Occipital lobe (tissue), 3 donors: Measurements from ENCODE around the gene CSTPP1. TPM values are rescaled to one million over a fixed set of nuclear protein-coding genes. Genes with fewer than 3 reads are reported as not detected.
"Not testable (repeated sequence)": the region's sequence is repeated elsewhere in the genome, so short reads cannot be mapped to it uniquely, and the experiment has no call there.

Experiments
- DNase-seq: peaks from one replicate; lab custom pipeline; 2025; lab: John Stamatoyannopoulos, UW
- small RNA-seq: library from RNA; depleted of rRNA; stranded (forward); fragments of <200 nt; gene quantifications from one replicate; pipeline ENCODE3, GENCODE V24; 2014
- total RNA-seq: library from RNA; depleted of rRNA; stranded (reverse); fragments of >200 nt; gene quantifications from one replicate; pipeline ENCODE4 v1.2.3, GENCODE V29; 2014

Gene CSTPP1
- total RNA-seq, 1 donor from 2014 or later: 42.6 TPM

DNA sequence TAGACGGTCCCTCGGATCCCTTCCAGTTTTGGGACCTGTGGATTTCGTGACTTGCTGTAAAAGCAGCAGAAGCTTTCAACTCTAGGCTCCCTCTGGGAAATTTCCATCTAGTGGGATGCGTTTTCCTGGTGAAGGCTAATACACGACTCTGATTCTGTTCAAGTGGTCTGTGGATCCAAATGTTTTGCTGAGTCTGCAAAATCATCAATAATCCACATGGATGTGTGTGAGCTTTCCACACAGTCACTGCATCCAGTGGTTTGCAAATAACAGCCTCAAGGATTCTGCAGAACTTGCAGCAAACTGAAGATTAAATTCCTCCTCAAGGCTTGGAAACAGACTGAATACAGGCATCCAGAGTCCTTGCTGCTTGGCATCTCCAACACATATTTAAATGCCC, 266.0 kb downstream of the CSTPP1 start:
- DNase-seq: no peak

DNA sequence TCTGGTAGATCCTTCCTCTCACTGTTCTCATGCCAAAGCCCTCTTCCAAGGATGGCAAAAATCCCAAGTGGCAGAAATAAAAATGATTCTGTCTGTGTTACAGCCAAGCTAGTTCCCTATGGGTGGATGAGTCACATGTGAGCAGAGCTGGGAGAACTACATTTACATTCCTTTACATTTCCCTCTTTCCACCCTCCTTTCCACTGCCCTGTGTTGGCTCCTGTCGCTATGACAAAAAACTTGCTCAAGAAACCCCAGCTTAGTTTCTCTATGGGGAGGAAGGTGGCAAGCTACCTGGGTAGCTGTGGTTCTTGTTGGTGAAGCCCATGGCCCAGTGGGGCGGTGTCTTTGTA, 268.1 kb downstream of the CSTPP1 start:
- peak; percentile 31 for DNase-seq

- not testable (repeated sequence) for DNase-seq
Observed at GRCh38 chr11:47206577-47206976, 270.0 kb downstream of the CSTPP1 start.

- no peak for DNase-seq
Observed at GRCh38 chr11:47207459-47207858, 270.9 kb downstream of the CSTPP1 start.

- DNase-seq: not testable (repeated sequence)
Observed at GRCh38 chr11:47208008-47208552, 271.5 kb downstream of the CSTPP1 start.

- no peak for DNase-seq
Observed at GRCh38 chr11:47208628-47209027, 272.1 kb downstream of the CSTPP1 start.

Small RNAs within 50 kb of the gene (small RNA-seq; reads per million reads assigned to genes)
- gene MIR6745: not detected

Other genes with a start within 250 kb of the CSTPP1 start
- gene ARHGAP1, start 236.1 kb upstream of the CSTPP1 start, total RNA-seq: 17.6 TPM
- gene ZNF408, start 235.7 kb upstream of the CSTPP1 start, total RNA-seq: 4.2 TPM
- 0.16 TPM for gene F2, start 217.5 kb upstream of the CSTPP1 start, total RNA-seq
- 186 TPM for gene CKAP5, start 90.5 kb upstream of the CSTPP1 start, total RNA-seq
- gene LRP4, start 18.2 kb upstream of the CSTPP1 start, total RNA-seq: 8.3 TPM
- 110 TPM for gene ARFGAP2, start 240.1 kb downstream of the CSTPP1 start, total RNA-seq
- 3.9 TPM for gene PACSIN3, start 249.7 kb downstream of the CSTPP1 start, total RNA-seq